Liver (tissue), 9 donors: ENCODE results near the gene EEF2K. TPM values are rescaled to one million over a fixed set of nuclear protein-coding genes. Genes with fewer than 3 reads are reported as not detected.

Experiments used
- DNase-seq: peaks from one replicate; pipeline ENCODE4 v3.0.0-alpha.2; 2017; ENCODE audit warnings: low spot score
- H3K27ac ChIP-seq, 2 donors: one replicate each; pipeline ENCODE4 v1.7.0; 2013; ENCODE audit warnings: inconsistent platforms in 2 of 2, low read length in 2 of 2, control low read depth in 1 of 2, low read depth in 1 of 2, mild to moderate bottlenecking in 1 of 2
- H3K27me3 ChIP-seq, 4 donors: one replicate each; pipeline versions ENCODE4 v1.6.1 to v1.7.0; 2013; ENCODE audit warnings: low read length in 3 of 4, inconsistent platforms in 1 of 4, mild to moderate bottlenecking in 1 of 4, moderate library complexity in 1 of 4; ENCODE audit not compliant: control insufficient read depth in 4 of 4, insufficient read depth in 4 of 4
- H3K36me3 ChIP-seq, 4 donors: one replicate each; pipeline versions ENCODE4 v1.6.1 to v1.7.0; 2013; ENCODE audit warnings: low read length in 3 of 4, mild to moderate bottlenecking in 3 of 4, low read depth in 1 of 4, moderate library complexity in 1 of 4; ENCODE audit not compliant: control insufficient read depth in 4 of 4, insufficient read depth in 3 of 4
- H3K4me1 ChIP-seq, 4 donors: one replicate each; pipeline versions ENCODE4 v1.6.1 to v1.7.0; 2013; ENCODE audit warnings: low read length in 3 of 4, mild to moderate bottlenecking in 3 of 4, moderate library complexity in 1 of 4; ENCODE audit not compliant: control insufficient read depth in 4 of 4, insufficient read depth in 4 of 4
- H3K4me3 ChIP-seq, 3 donors: one replicate each; pipeline versions ENCODE4 v1.6.1 to v1.7.0; 2013; ENCODE audit warnings: low read length in 3 of 3, control low read depth in 1 of 3, low read depth in 1 of 3, mild to moderate bottlenecking in 1 of 3
- H3K9ac ChIP-seq, 2 donors: one replicate each; pipeline ENCODE4 v1.7.0; 2013; ENCODE audit warnings: low read length in 2 of 2, mild to moderate bottlenecking in 2 of 2, moderate library complexity in 2 of 2, control low read depth in 1 of 2, low read depth in 1 of 2
- H3K9me3 ChIP-seq, 4 donors: one replicate each; pipeline versions ENCODE4 v1.6.1 to v1.7.0; 2013; ENCODE audit warnings: low read length in 3 of 4; ENCODE audit not compliant: control insufficient read depth in 4 of 4
- ATF3 ChIP-seq: IDR thresholded peaks from 2 replicates; pipeline ENCODE4 v1.6.1; 2016; ENCODE audit warnings: antibody characterized with exemption
- CTCF ChIP-seq: fragments of 150-350 bp; IDR thresholded peaks from 2 replicates; pipeline ENCODE4 v1.5.1; 2017; ENCODE audit warnings: improper control_type of control experiment, low read depth, low read length; ENCODE audit not compliant: missing input control
- EGR1 ChIP-seq, 2 donors: IDR thresholded peaks; 2 replicates each; pipeline ENCODE4 v1.6.1; 2016 to 2018; ENCODE audit warnings: antibody characterized with exemption in 2 of 2, low read depth in 2 of 2
- FOXA1 ChIP-seq: IDR thresholded peaks from 2 replicates; pipeline ENCODE4 v1.6.1; 2016; ENCODE audit warnings: antibody characterized with exemption
- FOXA2 ChIP-seq: IDR thresholded peaks from 2 replicates; pipeline ENCODE4 v1.6.1; 2016; ENCODE audit warnings: antibody characterized with exemption
- GABPA ChIP-seq, 2 donors: IDR thresholded peaks in 1 of 2; conservative IDR thresholded peaks in 1 of 2; 2 replicates each; pipeline ENCODE4 v1.6.1; 2016; ENCODE audit warnings: antibody characterized with exemption in 2 of 2, mild to moderate bottlenecking in 1 of 2, moderate library complexity in 1 of 2
- HNF4A ChIP-seq, 2 donors: conservative IDR thresholded peaks; 2 replicates each; pipeline ENCODE4 v1.6.1; 2016; ENCODE audit warnings: antibody characterized with exemption in 2 of 2, mild to moderate bottlenecking in 2 of 2
- HNF4G ChIP-seq: IDR thresholded peaks from 2 replicates; pipeline ENCODE4 v1.6.1; 2016; ENCODE audit warnings: antibody characterized with exemption
- JUND ChIP-seq, 2 donors: IDR thresholded peaks; 2 replicates each; pipeline ENCODE4 v1.6.1; 2016; ENCODE audit warnings: antibody characterized with exemption in 2 of 2
- MAX ChIP-seq: IDR thresholded peaks from 2 replicates; pipeline ENCODE4 v1.6.1; 2016; ENCODE audit warnings: antibody characterized with exemption
- NR2F2 ChIP-seq: IDR thresholded peaks from 2 replicates; pipeline ENCODE4 v1.6.1; 2016; ENCODE audit warnings: antibody characterized with exemption
- RAD21 ChIP-seq, 2 donors: IDR thresholded peaks; 2 replicates each; pipeline ENCODE4 v1.6.1; 2016; ENCODE audit warnings: antibody characterized with exemption in 2 of 2, mild to moderate bottlenecking in 2 of 2
- REST ChIP-seq: IDR thresholded peaks from 2 replicates; pipeline ENCODE4 v1.6.1; 2016; ENCODE audit warnings: antibody characterized with exemption, mild to moderate bottlenecking
- RXRA ChIP-seq, 2 donors: IDR thresholded peaks; 2 replicates each; pipeline ENCODE4 v1.6.1; 2017 to 2018; ENCODE audit warnings: antibody characterized with exemption in 2 of 2, mild to moderate bottlenecking in 1 of 2
- SP1 ChIP-seq: IDR thresholded peaks from 2 replicates; pipeline ENCODE4 v1.6.1; 2018; ENCODE audit warnings: antibody characterized with exemption, mild to moderate bottlenecking
- TAF1 ChIP-seq: conservative IDR thresholded peaks from 2 replicates; pipeline ENCODE4 v1.6.1; 2016; ENCODE audit warnings: antibody characterized with exemption, mild to moderate bottlenecking
- YY1 ChIP-seq: IDR thresholded peaks from 2 replicates; pipeline ENCODE4 v1.6.1; 2016; ENCODE audit warnings: antibody characterized with exemption, mild to moderate bottlenecking
- ZBTB33 ChIP-seq: IDR thresholded peaks from 2 replicates; pipeline ENCODE4 v1.6.1; 2016; ENCODE audit warnings: antibody characterized with exemption
- WGBS: extraction: QIAGEN DNeasy Blood & Tissue Kit; methylation state at CpG from one replicate; pipeline ENCODE4 v1.1.7; 2013; 5-methylcytosine and 5-hydroxymethylcytosine counted together
- polyA plus RNA-seq, 2 donors: library from polyadenylated mRNA; stranded (reverse) in 1 of 2; unstranded in 1 of 2; fragments of 200-250 nt in 1 of 2; fragments of >200 nt in 1 of 2; fragmentation: Nextera tagmentation in 1 of 2; extraction: Ambion mirVana in 1 of 2; gene quantifications; one replicate each; pipeline versions ENCODE4 v1.2.1 to v1.2.3, GENCODE V29; 2013 to 2015
- total RNA-seq, 2 donors: library from RNA; depleted of rRNA; stranded (reverse); fragments of >200 nt; gene quantifications; one replicate each; pipeline ENCODE4 v1.2.3, GENCODE V29; 2014
- donor health status: healthy.
- donor health status: healthy.
- donor health status: healthy.
- donor health status: healthy.
- donor health status: healthy.

Gene EEF2K
- total and polyA plus RNA-seq, 4 donors = 3.2 to 14.3 (median 8.0) TPM

- Histone ChIP-seq H3K27ac (peak overlapping the region; percentile 97 to 99), H3K36me3 (no peaks in the 10 kb centered on the region), H3K9me3 (no peaks in the 10 kb centered on the region), H3K4me3 (peak overlapping the region; percentile 21 to 65 (median 50)), H3K27me3 (no peaks in the 10 kb centered on the region), H3K4me1 (peaks cover 2 to 40% (median 27%) of the 10 kb centered on the region in 4 donors), H3K9ac (peak overlapping the region; percentile 45 to 65)
- DNase-seq = no peak
- TF ChIP-seq SP1 = peak; percentile 93
- peak; percentile 83 to 94 for TF ChIP-seq EGR1 (IDR thresholded peaks at IDR 0.05; ENCODE audit: low read depth in 2 of 2)
- TF ChIP-seq YY1 = peak; percentile 22
- TF ChIP-seq GABPA (IDR thresholded peaks at IDR 0.05 in 1 of 2, conservative IDR thresholded peaks at IDR 0.05 in 1 of 2) = peak in 1 of 2 donors; percentile 6
- TF ChIP-seq RXRA (IDR thresholded peaks at IDR 0.05) = no peak
- TF ChIP-seq HNF4A (conservative IDR thresholded peaks at IDR 0.05) = peak in 1 of 2 donors; percentile 21
- TF ChIP-seq ZBTB33 = no peak
- peak; percentile 11 for TF ChIP-seq REST
- WGBS = under 1% methylated on average over 72 of the region's 72 CpGs
Measured at GRCh38 chr16:22190081-22190775, 15.8 kb upstream of the EEF2K start.

- WGBS = under 1% methylated on average over 43 of the region's 43 CpGs
- H3K27me3 ChIP-seq = no peaks in the 10 kb centered on the region
- H3K36me3 ChIP-seq = no peaks in the 10 kb centered on the region
- no peaks in the 10 kb centered on the region for H3K9me3 ChIP-seq
- DNase-seq = peak; percentile 100
- H3K4me3 ChIP-seq = peak overlapping the region; percentile 41 to 59 (median 44)
- peak overlapping the region; percentile 90 to 91 for H3K9ac ChIP-seq
- peaks cover 2 to 40% (median 28%) of the 10 kb centered on the region in 4 donors for H3K4me1 ChIP-seq
- H3K27ac ChIP-seq = peak overlapping the region; percentile 97 to 99
- peak; percentile 9 to 69 for TF ChIP-seq EGR1 (IDR thresholded peaks at IDR 0.05; ENCODE audit: low read depth in 2 of 2)
- peak in 1 of 2 donors; percentile 12 for TF ChIP-seq RAD21 (IDR thresholded peaks at IDR 0.05)
- peak; percentile 64 for TF ChIP-seq MAX
- TF ChIP-seq FOXA2 = peak; percentile 13
- no peak for TF ChIP-seq ATF3
- TF ChIP-seq CTCF = no peak
- peak; percentile 3 for TF ChIP-seq HNF4G
- TF ChIP-seq ZBTB33 = peak; percentile 47
- TF ChIP-seq GABPA (IDR thresholded peaks at IDR 0.05 in 1 of 2, conservative IDR thresholded peaks at IDR 0.05 in 1 of 2) = no peak
- no peak for TF ChIP-seq YY1
- TF ChIP-seq JUND (IDR thresholded peaks at IDR 0.05) = peak in 1 of 2 donors; percentile 38
- TF ChIP-seq TAF1 = peak; percentile 91
- TF ChIP-seq SP1 = peak; percentile 83
- peak; percentile 18 to 58 for TF ChIP-seq RXRA (IDR thresholded peaks at IDR 0.05)
- peak; percentile 25 for TF ChIP-seq NR2F2
- TF ChIP-seq FOXA1 = peak; percentile 12
- TF ChIP-seq HNF4A (conservative IDR thresholded peaks at IDR 0.05) = peak; percentile 19 to 43
Measured at GRCh38 chr16:22190776-22191531, 15.1 kb upstream of the EEF2K start.
